CD1c-positive myeloid dendritic cell (primary cell): Measurements from ENCODE around the gene SNRPD3.

Experiments used
- DNase-seq: peaks from one replicate; pipeline ENCODE4 v3.0.0-alpha.2; 2016; ENCODE audit errors: extremely low spot score

Gene SNRPD3

GRCh38 chr22:24567668-24568067, 11.9 kb downstream of the SNRPD3 start:
- no peak for DNase-seq

GRCh38 chr22:24571266-24571665, 15.5 kb downstream of the SNRPD3 start:
- DNase-seq: no peak

GRCh38 chr22:24576778-24577177, 21.0 kb downstream of the SNRPD3 start:
- DNase-seq: no peak

- DNase-seq: no peak
These were observed 22.8 kb downstream of the SNRPD3 start for GRCh38 chr22:24578355-24579257.

GRCh38 chr22:24579258-24579601, 23.4 kb downstream of the SNRPD3 start:
- no peak for DNase-seq

GRCh38 chr22:24580276-24580675, 24.5 kb downstream of the SNRPD3 start:
- no peak for DNase-seq

GRCh38 chr22:24582056-24582814, 26.4 kb downstream of the SNRPD3 start:
- no peak for DNase-seq

GRCh38 chr22:24583221-24584165, 27.7 kb downstream of the SNRPD3 start:
- no peak for DNase-seq

GRCh38 chr22:24584166-24584790, 28.5 kb downstream of the SNRPD3 start:
- DNase-seq: no peak

- DNase-seq: no peak
These were observed 29.1 kb downstream of the SNRPD3 start for GRCh38 chr22:24584871-24585411.

GRCh38 chr22:24585461-24585860, 29.7 kb downstream of the SNRPD3 start:
- DNase-seq: no peak

- DNase-seq: no peak
These were observed 30.2 kb downstream of the SNRPD3 start for GRCh38 chr22:24585927-24586546.

GRCh38 chr22:24587251-24587650, 31.5 kb downstream of the SNRPD3 start:
- no peak for DNase-seq

- no peak for DNase-seq
These were observed 32.1 kb downstream of the SNRPD3 start for GRCh38 chr22:24587948-24588347.

- DNase-seq: no peak
These were observed 32.6 kb downstream of the SNRPD3 start for GRCh38 chr22:24588381-24588756.

GRCh38 chr22:24588757-24589481, 33.1 kb downstream of the SNRPD3 start:
- DNase-seq: no peak

- DNase-seq: no peak
These were observed 33.8 kb downstream of the SNRPD3 start for GRCh38 chr22:24589518-24590030.

GRCh38 chr22:24590596-24591173, 34.9 kb downstream of the SNRPD3 start:
- no peak for DNase-seq

- DNase-seq: no peak
These were observed 35.6 kb downstream of the SNRPD3 start for GRCh38 chr22:24591286-24591830.
